ENCODE measurements around the gene FKBP4.

FKBP4 gene

DNA sequence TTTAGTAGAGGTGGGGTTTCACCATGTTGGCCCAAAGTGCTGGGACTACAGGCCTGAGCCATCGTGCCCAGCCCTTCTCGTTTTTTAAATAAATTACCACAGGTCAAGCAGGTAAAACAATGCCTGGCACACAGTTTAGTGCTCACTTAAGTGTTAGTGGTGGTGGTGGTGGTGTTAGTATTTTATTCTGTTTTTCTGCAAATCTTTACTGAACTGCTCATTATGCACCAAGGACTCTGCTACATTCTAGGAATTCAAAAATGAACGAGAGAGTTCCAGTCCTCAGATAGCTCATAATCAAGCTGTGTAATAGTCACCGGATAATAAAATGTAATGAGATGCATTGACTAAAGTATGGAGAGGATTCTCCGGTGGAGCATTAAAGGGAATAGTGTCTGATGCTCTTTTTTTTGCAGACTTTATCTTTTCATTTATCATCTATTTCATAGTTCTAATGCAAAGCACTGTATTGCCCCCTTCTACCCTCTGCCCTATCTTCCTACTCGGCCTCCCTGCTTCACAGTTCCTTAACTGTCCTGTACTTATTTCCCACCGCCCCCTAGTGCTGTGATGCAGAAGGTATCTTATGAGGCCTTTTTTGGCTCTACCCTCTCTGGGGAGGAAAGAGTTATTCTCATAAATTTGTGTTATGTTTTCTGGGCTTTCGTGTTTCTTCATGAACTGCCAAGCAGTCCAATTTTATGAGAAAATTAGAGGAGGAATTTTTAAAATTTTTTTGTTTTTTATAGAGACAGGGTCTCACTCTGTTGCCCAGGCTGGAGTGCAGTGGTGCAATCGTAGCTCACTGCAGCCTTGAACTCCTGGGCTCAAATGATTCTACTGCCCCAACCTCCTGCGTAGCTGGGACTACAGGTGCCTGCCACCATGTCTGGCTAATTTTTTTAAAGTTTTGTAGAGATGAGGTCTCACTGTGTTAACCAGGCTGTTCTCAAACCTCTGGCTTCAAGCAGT lies 18.7 kb downstream of the FKBP4 start:
- DNase-seq: peak; percentile 18

DNA sequence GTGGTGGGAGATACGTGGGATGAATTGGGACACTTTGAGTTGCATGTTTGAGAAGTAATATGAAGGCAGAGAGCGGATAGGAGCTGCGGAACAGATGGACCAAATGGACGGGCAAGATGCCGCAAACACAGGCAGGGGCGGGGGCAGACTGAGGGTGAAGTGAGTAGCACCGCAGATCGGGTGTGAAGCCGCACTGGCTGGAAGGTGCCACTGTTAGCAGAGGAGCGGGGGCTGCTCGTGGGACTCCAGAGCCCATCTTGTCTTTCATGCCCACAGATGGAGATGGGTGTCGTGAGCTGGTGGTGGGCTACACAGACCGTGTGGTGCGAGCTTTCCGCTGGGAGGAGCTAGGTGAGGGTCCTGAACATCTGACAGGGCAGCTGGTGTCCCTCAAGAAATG lies 25.0 kb downstream of the FKBP4 start:
- no peak for DNase-seq

DNA sequence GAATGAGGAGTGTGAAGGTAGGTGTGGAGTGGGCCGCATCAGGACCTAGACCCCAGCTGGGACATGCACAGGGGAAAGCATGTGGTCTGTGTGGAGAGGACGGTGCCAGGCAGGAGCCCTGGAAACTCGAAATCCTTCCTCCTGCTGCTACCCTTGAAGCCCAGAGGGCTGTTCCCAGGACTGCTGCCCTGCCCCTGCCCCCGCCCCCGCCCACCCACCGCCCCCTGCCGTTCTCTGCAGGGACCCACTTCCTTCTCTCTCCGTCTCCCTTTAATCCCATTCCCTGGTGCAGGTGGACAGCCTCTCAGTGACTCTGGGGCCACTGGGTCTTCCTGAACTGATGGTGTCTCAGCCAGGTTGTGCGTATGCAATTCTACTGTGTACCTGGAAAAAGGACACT lies 25.7 kb downstream of the FKBP4 start:
- DNase-seq: no peak

DNA sequence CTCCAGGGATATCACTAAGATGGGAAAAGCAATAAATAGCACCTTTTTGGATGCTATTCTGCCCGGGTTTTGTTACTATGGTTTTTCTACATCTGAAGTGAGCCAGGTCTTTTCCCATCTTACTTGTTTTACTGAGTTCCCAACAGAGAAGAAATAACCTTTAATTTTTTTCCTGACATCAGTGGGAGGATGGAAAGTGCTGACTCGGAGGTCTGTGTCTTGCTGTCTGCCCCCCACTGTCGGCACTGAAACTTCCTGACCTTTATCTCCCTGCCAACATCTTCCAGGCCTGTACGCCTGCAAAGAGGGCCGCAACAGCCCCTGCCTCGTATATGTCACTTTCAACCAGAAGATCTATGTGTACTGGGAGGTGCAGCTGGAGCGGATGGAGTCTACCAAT lies 28.7 kb downstream of the FKBP4 start:
- no peak for DNase-seq

DNA sequence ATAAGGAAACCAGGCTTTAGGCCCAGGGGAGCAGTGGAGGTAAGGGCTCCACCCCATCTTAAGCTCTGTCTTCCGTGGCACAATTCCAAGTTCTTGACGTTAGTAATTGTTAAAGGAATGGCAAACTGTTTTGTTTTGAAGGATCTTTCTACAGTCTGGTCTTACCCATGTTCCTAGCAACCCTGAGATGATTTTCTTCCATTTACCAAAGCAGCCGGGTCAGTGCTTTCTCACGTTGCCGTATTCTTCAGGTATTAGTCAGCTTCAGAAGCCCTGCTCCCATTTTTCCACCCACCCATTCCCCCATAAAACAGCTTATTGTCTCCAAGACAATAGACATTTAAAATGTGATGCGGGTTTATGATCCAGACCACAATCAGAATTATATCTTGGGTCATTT lies 29.8 kb downstream of the FKBP4 start:
- no peak for DNase-seq

DNA sequence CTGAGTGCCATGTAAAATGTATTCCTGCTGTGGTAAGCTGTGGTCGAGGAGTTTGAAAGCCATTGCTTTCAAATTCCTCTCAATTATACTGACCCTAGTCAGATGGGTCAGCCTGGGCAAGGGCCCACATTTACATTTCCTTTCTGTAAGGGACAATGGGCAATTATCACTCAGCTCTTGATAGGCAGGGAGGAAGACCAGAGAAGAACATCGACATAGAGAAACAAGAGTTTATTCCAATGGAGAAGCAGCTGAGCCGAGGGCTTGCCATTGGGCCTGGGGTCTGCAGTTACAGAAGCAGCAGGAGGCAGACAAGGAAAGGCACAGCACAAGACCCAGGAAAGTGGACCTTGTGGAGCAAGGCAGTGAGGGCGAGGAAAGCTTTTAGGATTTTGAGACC lies 30.4 kb downstream of the FKBP4 start:
- no peak for DNase-seq

DNA sequence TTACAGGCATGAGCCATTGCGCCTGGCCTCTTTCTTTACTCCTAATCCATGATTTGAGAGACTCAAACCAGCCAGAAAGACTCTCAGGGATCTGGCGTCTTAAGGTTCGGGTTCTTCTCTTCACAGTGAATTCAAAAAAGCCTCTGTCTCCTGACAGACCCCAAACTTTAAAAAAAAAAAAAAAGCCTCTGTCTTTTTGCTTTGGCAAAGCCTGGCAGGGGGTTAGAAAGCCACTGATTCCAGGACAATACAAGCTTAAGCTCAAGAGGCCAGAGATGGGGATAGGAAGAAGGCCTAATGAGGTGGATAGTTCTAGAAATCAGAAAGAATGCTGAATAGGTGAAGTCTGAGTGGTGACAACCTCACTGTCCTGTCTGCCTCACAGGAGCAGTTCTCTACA lies 31.3 kb downstream of the FKBP4 start:
- DNase-seq: no peak

DNA sequence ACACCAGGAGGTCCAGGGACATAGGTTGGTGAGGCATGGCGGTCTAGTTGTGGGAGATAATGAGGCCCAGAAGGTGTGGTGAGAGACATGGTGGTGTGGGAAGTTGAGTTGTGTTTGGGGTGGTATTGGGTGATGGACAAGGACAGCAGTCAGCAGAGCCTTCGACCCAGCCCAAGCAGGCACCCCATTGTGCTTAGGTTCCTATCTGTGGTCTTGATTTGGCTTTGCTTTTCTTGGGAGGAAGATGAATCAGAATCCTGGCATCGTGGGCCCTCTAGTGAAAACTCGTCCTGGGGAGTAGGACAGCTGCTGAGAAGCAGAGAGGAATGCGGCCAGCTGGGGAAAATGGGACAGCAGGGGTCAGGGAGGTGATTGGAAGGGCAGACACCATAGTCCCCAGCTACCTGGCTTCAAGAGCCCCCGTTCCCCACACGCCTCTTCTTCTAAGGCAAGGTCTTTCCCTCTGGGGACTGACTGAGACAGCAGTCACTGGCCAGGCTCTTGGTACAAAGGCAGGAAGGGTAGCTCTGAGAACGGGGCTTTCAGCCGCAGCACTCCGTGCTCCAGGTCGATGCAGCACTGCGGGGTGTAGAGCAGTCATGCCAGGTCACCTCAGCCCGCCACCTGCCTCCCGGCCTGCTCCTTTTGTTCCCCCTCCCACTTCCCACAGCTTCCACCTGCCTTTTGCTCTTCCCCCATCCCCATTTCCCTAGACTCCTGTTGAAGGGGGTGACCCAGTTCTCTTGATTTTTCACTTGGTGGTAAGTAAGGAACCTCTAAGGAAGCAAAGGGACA lies 32.1 kb downstream of the FKBP4 start:
- no peak for DNase-seq

DNA sequence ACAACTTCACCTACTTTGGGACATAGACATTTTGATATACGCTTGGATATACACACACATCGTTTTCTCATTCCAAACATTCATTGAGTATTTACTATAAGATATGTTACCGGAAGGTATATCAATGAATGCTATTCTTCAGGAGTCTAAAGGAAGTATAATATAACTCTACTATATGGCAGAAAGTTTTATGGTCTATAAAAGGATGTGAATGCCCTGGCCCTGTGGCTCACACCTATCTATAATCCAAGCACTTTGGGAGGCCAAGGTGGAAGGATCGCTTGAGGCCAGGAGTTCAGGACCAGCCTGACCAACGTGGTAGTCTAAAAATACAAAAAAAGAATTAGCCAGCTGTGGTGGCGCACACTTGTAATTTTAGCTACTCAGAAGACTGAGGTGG lies 34.5 kb downstream of the FKBP4 start:
- no peak for DNase-seq

DNA sequence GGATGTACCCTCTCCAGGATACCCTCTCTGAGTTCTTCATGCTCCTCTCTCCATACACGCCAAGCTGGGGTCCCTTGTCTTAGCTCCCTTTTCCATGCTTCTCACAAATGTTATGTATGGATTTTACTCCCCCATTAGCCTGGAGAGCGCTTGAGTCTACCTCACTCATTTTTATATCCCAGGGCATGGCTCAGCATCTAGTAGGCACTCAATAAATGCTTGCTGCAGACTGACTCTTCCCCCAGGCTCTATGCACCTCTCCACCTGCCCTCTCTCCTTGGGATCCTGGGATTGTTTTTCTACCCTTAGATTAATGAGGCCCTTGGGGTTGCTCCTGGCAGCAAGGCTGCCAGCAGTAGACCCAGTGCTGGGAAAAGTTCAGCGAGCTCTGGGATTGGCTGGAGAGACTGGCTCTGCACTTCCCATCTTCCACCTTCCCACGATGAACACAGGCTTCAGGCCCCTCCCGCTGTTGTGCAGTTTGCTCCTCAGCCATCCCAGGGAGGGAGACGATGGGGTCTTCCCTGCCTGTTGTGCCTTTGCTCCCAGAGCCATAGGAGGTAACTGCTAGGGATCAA lies 37.9 kb downstream of the FKBP4 start:
- DNase-seq: no peak

DNA sequence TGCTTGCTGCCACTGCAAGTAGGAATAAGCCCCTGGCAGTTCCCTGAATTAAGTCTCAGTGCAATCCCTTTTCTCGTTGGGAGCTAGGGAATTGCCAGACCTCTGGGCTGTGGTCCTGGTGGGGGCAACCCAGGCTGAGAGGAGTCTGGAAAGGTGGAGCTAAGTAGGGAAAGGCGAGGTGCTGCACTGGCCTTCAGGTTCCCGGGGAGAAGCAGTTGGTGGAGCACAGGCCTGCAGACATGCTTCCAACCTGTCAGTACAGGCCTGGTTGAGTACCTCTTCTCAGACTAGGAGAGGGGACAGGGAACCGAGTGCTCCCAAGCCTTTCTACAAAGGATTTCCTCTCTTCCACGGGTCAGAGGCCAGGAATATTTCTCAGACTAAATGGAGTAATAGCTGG lies 38.6 kb downstream of the FKBP4 start:
- no peak for DNase-seq

DNA sequence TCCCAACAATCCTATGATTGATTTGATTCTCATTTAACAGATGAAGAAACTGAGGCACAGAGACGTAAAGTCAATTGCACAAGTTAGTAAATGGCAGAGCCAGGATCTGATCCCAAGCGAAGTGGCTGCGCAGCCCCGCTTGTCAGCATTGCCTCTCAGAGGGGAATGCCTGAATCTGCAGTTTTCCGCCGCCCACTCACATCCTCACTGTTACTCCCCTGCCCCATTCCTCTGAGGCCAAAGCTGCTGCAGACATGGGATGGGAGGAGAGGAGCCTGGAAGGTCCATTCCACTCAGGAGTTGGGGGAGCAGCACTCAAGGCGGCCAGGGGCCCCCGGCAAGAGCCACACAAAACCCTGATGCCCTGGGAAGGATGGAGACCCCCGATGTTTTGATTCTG lies 39.0 kb downstream of the FKBP4 start:
- no peak for DNase-seq

DNA sequence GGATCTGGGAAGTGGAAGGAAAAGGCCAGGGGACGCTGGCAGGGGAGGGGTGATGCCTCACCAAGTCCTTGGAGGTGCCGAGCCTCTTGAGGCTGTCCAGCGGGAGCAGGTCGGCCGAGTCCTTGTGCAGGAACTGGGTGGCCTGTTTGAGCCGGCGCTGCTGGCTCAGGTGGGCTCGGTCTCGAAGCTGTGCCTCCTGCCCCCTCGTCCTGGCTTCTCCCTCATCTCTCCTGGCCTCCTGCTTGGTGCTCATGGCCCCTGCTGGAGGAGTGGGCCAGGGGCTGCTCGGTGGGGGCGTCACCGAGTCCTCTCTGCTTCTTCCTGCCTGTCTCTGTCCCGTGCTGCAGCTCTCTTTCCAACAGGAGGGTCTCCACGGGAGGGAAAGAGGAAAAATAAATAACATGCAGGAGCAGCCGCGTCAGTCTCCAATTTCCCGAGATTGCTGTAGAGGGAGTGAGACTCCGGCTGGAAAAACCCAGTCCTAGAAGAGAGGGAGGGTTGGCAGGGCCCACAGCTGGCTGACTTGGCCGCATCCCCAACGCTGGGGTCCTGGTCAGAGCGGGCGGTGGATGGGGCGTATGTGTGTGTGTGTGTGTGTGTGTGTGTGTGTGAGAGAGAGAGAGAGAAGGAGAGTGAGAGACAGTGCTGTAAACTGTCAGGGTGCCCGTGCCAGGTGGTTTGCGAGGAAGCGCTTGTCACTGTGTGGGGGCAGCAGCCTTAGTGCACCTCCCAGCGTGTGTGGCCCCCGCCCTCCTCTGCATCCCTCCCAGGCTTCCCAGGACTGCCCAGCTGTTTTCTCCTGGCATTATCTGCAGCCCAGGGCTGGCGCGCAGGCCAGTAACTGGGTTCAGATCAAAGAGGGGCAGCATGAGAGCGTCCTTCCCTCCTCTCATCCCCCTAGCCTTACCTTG lies 40.1 kb downstream of the FKBP4 start, which contains the start of gene NRIP2:
Gene NRIP2, minus strand, starts transcription at position 455 of the 911 bp plus-strand sequence. Its CDS starts 52 bp downstream, at position 403.
- no peak for DNase-seq

DNA sequence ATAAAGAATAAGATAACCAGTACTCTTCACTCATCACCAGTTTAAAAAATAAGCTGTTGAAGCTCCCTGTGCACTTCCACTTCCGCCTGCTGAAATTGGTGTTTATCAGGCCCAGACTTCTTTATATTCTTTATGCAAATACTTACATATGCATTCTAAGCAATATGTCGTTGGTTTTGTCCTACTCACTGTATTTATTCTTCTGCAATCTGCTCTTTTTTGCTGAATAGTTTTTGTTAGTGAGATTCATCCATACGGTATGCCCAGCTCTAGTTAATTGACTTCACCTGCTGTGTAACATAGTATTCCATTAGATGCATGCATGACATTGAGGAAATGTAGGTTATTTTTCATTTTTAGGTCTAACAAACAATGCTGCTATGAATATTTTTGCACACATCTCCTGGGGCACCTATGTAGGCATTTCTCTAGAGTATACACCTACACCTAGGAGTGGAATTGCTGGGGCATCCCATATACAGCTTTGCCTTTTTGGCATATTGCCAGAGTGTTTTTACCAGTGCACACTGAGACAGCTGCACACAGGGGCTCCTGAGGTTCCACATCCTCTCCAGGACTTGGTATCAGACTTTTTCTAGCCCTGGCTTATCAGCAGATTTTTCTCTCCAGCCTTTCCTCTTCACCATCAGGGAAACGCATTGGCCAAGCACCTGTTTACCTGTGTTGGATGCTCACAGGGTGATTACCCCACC lies 41.1 kb downstream of the FKBP4 start:
- DNase-seq: no peak

DNA sequence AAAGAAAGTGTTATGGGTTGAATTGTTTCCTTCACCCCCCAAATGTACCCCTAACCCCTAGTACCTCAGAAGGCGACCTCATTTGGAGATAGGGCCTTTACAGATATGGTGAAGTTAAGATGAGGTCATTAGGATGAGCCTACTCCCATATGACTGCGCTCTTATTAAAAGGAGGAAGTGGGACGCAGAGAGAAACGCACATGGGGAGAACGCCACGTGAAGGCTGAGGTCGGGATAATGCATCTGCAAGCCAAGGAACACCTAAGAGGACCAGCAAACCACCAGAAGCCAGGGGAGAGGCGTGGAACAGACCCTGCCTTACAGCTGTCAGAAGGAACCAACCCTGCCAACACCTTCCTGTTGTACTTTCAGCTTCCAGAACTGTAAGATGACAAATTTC lies 41.8 kb downstream of the FKBP4 start:
- DNase-seq: no peak

DNA sequence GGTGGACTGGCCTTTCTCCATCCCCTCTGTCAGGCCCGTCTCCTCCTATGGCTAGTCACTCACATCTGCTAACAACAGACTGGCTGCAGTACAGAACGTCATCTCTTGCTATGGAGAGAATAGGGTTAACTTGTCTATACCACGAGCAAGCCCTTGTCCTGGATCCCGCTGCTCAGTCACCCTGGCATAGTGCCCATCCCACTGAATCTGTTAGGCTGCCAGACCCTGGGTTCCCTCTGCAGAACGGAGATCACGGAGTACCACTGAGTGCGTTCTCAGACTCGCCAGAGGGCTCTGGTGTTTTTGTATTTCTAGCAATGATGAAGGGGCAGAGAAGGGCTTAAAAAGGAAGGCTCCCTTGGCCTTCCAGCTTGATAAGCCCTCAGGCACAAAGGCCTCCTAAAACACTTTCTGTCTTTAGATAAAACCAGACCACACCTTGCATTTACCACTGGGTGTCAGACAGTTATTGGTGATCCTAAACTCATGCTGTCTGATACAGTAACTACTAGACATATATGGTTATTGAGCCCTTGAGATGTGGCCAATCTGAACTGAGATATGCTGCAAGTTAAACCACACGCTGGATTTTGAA lies 46.4 kb downstream of the FKBP4 start:
- DNase-seq: no peak

DNA sequence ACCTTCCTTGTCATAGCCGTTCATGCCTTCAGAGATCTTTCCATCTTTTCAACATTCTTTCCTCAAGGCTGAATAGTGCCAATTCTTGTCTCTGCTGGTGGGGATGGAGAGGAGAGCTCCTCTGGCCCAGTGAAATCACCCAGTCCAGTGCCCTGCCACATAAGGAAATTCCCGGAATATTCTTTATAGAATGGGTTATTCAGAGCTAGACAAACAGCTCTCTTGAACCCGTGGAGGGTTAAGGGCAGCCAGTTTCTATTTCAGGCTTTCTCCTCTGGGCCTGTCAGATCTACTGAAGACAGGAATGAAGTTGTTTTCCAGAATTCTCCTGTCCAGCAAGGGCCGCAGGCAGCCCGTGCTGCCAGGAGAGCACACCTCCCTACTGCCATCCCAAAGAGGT lies 48.2 kb downstream of the FKBP4 start:
- DNase-seq: no peak

DNA sequence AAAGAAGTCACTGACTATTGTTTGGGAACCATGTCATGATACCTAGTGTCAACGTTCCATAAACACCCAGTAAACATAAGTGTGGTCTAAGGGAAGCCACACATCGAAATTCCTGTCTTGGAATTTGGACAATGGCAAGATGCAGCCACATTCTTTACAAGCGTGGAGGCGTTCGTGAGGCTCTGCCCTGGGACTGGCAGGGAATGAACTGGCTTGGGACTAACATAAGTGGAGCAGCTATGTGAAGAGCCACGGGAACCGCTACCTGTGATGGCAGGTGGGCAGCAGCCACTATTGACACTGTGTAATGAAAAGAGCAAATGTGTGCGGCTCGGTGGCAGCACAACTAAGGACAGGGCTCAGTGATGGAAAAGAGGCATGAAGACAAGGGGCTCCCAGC lies 50.0 kb downstream of the FKBP4 start:
- no peak for DNase-seq

DNA sequence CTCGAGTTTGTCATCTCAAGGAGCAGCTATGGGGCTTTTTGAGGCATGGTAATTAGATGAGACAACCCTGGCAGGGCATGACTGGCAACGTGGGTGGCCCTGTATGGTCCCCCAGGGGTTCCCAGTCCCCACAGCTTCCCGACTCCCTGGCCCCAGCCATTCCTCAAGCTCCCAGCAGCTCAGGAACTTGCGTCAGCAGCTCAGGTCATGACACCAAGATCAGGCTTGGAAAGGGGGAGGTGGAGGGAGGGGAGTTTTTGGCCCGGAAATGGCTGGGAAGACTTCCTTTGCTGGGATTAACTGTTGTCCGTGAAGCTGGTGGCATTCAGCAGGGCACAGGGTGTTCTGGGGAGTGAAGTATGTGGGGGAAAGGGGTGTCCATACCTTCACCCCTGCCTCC lies 50.5 kb downstream of the FKBP4 start:
- DNase-seq: no peak

DNA sequence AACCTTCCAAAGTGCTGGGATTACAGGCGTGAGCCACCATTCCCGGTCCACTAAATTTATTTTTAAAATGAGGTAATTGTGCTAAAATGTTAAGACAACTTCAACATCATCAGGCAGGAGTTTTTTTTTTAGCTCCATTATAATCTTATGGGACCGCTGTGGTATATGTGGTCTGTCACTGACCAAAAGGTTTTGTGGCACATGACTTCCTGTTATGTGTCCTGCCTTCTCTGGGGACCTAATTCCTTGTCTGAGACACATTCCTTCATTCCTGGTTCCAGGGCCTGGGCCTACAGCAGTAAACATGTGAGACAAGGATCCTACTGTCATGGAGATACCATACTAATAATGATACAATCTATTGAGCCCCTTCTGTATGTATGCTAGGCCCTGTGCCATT lies 57.2 kb downstream of the FKBP4 start:
- no peak for DNase-seq

DNA sequence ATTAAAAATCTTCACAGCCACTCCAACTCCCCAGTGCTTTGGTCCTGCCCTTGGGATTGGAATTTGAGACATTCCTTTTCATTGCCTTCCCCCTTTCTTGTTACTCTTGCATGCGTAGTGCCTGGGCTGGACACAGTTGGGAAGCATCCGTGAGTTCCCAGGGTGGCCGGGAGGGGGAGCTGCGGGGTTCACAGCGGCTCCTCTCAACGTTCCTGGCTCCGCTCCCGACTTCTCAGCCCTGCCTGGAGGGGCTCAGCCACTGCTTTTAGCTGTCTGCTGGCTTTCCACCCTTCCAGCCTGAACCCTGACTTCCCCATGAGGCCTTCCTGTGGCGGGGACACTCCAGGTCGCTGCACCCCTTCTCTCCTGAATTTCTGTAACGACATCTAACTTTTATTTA lies 58.9 kb downstream of the FKBP4 start:
- DNase-seq: peak; percentile 31

All from T-helper 9 cell (primary cell).